GM18861 (cell line): ENCODE results near the gene CERS6.
"Not testable (repeated sequence)": the region's sequence is repeated elsewhere in the genome, so short reads cannot be mapped to it uniquely, and the experiment has no call there.

Experiments used
- ATAC-seq: cut with Tn5 transposase; IDR thresholded peaks from one replicate; pipeline ENCODE4 v1.9.1; 2021; ENCODE audit not compliant: unreplicated experiment

Gene CERS6

DNA sequence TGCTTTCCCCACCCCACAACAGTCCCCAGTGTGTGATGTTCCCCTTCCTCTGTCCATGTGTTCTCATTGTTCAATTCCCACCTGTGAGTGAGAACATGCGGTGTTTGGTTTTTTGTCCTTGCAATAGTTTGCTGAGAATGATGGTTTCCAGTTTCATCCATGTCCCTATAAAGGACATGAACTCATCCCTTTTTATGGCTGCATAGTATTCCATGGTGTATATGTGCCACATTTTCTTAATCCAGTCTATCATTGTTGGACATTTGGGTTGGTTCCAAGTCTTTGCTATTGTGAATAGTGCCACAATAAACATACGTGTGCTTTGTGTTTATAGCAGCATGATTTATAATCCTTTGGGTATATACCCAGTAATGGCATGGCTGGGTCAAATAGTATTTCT, 335.1 kb downstream of the CERS6 start:
- not testable (repeated sequence) for ATAC-seq

DNA sequence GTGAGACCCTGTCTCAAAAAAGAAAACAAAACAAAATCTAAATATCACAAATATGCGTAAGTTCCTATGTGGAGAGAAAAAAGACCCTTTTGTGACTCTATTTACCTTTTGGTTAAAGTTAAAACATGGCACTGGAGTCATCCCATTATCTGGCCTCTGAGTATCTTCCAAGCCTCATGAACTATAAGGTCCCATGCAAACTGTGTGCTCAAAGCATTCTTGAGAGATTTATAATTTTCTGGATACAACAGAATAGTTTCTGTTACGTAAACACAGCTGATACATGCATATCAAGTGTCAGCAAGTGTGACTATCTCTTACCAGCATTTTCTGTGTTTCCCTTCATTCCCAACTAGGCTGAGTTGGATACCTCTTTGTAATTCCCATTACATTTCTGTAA, 337.5 kb downstream of the CERS6 start:
- ATAC-seq, result no peak

DNA sequence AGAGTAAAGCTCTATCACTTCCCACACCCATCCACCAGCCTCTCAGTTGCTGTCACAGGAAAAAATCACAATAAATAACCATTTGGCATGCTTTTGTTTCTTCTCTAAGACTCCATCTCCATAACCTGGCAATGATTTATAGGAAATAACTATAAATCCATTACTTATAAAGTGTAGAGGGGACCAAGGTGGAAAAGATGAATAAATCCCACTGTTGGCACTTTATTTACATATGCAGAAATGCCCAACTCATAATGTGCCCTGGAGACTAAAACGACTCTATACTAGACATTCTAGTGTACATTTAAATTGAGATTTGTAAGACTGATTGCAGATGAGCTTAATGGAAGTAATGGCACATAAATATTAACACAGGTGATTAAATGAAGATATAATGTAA, 338.9 kb downstream of the CERS6 start:
- no peak for ATAC-seq

DNA sequence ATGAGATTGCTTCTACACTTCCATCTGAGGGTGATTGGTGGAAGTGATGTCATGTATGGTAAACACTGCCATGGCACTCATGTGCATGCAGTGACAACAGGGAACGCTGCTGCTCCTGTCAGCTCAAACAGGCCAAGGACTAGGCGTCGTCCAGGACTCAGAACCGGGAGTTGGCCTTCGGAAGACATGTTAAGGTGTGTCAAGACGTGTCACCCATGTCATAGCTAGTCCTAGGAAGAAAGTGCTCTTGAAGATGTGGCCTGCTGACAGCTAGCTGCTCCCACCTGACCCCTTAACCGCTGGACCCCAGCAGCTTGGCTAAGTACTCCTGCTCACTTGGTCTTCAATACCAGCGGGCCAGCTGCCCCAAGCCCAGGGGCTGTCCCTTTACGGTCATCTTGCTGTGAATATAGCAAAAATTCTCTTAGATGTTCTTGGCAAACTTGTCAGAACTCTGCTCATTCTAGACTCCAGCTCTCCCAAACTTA, 340.1 kb downstream of the CERS6 start:
- no peak for ATAC-seq

DNA sequence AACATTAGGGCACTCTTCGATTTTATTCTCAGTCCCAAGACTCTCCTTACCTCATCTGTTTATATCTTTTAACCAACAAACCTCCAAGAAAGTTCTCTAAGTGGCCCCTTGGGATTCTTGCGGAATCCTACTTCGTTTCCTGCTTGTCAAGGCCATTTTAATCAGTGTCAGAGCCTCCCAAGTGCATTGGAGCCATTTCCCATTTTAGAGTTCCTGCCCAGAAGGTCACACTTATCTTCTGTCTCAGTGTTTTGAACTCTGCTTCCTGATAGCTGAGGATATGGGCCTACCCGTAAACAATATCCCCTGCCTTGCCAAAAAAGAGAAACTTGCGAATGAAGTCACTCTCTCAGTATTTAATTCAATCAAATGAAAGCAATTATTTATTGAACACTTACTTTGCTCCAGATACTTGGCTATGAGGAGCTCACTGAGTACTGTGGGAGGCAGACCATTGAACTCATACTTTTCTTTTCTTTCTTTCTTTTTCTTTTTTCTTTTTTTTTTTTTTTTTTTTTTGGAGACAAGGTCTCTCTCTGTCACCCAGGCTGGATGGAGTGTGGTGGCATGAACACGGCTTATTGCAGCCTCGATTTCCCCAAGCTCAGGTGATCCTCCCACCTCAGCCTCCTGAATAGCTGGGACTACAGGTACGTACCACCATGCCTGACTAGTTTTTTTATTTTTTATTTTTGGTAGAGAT, 340.7 kb downstream of the CERS6 start:
- no peak for ATAC-seq

DNA sequence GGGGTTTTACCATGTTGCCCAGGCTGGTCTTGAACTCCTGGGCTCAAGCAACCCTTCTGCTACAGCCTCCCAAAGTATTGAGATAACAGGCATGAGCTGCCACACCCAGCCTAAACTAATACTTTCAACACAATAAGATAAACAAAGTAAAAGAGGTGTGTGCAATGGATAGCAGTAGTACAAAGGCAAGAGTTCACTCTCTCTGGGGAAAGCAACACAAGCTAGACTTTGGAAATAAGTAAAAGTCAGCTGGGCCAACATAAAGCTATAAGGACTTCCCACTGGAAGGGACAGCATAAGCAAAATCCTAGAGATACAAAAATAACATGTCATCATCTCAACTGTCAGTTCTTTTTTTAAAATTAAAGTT, 341.2 kb downstream of the CERS6 start:
- no peak for ATAC-seq

DNA sequence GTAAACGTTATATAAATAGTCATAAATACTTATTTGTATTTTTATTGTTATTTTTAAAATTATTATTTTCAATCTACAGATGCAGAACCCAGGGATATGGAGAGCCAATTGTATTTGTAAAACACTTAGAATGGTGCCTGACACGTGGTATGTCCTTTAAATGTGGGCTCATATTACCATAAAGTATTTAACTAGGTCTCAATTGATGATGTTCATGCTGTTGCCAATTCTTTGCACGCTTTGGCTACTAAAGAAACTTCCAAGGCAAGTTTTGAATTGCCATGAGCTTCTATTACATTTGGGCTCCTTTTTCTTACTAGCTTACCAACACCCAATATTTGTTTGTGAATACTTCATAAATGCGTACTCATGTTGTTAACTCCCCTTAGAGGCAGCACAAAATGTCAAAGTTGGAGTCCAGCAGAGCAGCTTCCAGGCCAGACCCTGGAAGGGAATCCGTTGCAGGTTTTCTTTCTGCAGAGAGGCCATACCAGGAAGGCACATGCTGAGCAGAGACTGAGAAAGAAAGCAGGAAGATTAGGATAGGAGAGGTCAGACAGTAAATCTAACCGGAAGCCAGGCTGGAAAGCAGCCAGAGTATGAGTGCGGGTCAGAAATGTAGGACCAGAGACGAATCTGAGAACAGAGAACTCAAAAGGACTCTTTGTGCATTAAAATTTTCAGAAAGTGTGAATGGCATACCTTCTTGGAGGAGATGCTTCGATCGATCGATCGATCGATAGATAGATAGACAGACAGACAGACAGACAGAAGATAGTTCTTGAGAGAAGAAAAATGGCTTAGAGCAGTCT, 342.2 kb downstream of the CERS6 start:
- no peak for ATAC-seq

DNA sequence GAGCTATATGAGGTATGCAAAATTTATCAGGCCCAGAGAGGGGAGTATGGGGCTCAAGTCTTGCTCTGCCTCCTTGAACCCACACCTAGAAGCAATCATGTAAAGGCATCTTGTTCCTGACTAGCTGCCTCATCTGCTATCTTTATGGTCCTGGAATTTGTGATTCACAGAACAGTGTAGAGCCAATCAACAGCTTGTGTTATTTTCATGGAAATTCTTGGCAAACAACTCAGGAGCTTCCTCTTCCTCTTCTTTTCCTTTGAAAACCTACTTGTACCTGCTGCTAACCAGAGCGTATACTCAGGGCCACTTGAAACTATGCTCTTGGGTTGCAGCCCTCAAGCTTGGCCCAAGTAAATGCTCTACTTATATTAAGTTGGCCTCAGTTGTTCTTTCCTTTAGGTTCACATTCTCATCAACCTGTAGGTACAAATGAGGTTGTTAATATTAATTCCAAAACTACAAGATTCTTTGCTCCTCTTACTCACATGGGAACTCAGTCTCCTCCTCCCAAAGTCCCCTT, 342.9 kb downstream of the CERS6 start:
- no peak for ATAC-seq

DNA sequence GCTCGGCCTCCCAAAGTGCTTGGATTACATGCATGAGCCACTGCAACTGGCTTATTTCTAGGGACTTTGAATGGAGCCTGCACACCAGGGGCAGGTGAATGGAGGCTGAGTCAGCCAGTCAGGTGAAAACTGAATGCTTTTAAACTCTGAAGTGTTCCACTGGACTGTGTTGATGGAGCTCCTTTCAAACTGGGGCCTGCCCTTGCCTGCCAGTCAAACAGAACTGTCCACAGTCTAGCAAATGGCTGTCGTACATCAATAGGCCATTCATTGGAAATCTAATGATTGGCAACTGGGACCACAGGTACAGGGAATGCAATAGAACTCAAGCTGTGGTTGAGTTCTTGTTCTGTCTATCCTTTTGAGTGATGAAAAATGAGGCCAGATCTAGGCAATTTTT, 345.4 kb downstream of the CERS6 start:
- no peak for ATAC-seq

DNA sequence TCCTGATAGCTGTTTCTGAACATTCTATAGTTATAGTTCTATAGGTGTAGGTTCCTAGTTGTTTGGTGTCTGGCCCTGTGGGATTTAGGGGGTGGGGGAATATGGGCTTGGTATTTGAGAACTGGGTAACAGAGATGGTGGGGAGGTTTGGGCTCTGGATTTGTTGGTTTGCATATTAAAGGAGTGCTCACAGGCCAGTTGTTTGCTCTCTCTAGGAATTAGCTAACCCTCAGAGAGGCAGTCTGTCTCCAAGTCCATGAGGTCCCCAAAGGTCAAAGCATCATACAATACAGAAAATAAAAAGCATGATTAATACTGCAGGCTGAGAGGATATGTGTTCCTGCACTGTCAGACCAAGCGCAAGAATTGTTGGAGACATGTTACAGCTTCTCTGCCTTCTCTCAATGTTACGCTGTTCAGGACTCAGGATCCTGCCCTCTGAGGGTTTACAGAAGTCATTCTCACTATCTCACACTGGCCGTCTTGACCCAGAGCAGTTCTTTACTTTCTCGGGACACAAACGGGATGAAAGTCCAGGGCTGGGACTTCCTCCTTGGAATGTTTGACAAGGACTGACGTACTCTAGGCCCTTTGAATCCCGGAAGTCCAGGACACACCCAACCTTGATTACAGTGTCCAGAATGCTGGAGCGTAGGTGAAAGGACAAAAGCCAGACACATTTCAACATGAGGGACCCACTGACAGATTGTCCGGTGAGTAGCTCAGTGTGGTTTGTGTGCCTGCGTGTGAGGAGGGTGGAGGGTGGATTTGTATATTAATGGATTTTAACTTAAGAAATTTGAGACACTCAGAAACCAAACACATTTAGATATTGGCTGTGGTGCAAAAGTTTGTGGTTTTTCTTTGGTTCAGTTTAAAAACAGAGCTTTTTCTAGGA, 346.1 kb downstream of the CERS6 start, which contains the start of gene NOSTRIN:
TSS of gene NOSTRIN (plus strand) at position 677 of the 898 bp plus-strand sequence. CDS start at position 687, 10 bp downstream.
- ATAC-seq, result no peak

DNA sequence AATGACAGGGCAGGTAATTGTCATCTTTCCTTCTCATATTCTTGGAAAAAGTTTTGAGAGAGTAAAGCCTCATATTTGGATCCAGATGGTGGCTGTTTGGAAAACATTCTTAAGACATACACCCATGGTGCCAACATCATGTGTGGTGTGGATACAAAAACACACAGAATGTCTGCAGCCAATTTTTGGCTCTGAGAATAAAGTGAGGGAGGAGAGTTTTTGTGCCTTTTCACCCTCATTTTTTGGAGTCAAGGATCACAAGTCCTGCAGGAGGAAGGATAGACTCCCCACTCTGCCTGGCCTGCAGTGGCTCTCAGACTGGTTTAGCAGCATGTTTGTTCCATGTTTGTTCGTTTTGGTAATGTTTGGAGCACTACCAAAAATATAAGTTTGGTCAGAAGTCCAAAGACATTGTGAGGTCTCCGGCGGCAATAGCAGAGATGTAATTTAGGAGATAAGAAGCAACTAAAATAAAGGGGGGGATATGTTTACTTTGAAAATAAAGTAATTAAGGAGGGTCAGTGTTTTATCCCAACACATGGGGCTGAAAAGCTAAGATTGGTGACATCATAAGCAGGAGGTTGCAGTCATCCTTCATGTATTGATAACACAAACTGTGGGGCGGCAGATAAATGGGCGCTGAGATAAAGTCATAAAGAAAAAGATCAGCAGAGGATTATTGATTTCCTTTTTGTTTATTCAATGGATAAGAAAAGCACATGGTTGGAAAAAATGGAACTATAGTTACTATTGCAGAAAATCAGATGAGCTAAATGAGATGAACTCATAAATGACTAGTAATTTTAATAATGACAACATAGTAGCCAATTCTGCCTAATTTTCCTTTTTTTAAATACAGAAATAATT, 347.0 kb downstream of the CERS6 start:
- ATAC-seq, result no peak

DNA sequence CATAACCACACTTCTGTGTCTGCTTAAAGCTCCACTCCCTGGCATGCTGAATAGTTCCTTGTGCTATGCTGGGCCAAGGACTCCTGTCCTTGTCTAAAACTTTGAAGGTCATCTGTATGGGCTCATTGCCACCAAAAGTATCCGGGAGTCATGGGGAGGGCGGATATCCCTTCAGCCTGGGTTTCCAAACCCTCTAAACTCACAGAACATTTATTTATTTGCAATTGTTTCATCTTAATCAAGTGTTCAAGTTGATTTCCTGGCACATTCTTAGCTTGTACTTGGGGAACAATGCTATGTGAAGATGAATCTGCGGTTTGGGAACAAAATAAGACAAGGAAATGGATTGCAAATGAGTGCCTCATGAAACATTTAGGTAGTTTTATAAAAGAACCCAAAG, 348.1 kb downstream of the CERS6 start:
- ATAC-seq, result no peak

DNA sequence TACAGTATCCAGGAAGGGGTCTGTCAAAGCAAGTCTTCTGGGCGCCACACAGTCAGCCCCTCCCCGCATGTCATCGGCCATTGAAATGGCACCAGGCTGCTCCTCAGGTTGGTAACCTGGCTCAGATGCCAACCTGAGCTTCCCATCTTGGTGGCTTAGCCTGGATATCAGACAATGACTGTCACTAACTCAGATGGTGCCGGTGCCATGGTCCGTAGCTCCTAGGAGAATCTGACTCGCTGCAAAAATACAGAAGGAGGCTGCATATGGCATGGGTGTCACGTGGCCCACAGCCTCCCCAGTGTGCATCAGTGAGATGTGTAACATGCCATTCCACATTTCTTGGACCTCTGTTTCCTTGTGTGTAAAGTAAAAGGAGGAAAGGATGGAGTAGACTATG, 349.5 kb downstream of the CERS6 start:
- ATAC-seq, result no peak

DNA sequence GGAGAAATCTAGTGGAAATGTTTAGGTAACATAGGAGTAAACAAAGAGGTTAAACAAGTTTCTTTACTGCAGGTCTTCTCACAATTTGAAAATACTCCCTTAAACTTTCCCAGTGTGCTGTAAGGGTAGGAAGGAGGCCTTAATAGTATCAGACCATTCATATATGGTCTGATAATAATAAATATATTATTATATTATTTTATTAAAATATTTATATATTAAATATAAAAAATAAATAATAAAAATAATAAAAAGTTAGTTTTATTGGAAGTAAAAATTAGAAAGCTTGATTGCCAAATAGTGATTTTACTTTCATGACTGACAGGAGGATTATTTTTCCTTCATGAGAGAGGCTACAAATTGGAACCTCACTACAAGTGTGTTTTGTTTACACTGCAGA, 353.5 kb downstream of the CERS6 start:
- no peak for ATAC-seq

DNA sequence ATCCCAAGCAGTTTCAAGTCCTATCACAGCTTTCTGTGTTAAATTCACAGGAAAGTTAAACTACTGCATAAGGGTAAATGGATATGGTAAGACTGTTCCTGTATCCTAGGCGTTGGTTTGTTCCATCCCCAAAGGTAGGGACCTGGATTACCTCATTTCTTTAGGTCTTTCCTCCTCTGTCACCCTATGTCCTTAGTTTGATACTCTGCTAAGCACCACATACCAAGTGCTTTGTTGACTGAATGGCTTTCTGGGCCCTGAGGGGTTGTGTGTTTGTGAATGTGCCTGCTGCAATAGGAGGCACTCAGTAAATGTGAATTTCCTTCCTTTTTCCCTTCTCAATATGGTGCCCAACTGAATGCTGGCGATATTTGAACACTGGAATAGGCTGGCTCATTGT, 354.2 kb downstream of the CERS6 start:
- ATAC-seq, result no peak

DNA sequence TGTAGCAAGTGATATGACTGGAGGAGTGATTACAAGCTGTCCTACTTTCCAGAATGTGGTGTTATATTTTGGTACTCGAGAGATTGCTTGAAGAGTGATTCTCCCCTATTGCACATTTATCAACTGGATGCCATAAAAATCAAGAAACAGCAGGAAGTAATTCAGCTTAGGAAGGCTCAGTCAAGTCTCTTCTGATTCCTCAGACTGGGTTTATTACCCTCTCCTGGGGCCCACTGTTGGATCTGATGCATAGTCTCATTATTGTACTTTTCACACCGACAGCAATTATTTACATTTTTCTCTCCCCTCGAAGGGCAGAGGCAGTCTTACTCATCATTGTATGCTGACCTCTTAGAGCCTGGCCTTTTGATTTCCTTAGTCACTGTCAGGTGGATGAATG, 355.6 kb downstream of the CERS6 start:
- ATAC-seq, result no peak

DNA sequence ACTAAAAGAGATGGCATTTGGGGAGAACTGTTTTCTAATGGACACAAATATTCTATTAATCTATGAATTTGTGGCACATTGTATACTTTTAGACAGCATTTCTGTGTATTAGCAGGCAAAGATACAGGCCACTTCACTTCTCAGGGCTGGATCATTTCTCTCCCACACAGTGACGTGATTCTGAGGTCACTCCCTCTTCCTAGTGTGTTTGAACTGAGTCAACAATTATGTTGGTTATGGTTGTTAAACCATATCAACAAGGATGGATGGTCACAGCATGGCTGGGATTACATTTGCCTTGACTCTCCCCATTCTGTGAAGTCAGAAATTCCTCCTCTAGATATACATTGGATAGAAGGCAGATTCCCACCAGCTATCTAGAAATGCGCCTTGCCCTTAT, 358.0 kb downstream of the CERS6 start:
- no peak for ATAC-seq

DNA sequence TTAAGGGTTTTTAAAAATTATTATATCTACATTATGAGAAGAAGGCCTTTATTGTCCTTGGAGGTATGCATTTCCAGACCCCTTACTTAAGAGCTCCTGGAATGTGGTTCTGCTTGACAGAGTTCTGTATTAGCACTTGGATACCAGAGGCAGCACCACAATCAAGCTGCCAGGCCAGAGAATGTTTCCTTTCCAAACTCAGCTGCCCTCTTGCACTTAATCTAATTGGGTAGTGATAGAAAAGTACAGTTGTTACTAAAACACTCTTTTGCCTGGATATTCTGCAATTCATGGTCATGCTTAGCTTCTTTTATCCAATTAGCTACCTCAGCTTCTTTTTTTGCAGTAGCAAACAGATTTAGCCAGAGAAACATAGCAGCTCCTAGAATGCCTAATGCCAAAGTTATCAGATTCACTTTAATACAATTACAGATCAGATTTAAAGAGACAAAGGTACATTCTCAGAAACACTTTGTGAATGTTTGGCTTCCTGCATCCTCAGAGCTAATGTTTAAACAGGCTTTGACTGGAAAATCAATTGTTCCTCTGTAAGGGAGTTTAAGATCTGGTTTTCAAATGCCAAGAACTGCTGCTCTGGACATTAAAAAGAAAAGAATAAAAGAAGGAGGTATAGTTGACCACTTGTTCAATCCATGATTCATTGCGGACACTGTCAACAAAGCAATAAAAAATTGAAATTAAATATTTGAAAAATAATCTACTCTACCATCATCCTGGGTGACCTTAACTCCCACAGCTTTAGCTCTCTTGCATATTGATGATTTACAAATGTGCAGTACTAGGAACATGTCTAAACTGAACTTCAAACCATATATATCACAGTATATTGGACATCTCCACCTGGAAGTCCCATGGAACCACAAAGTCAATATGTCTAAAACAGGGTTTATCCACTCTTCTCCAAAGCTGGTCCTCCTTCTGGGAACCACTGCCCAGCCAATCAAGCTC, 359.2 kb downstream of the CERS6 start:
- ATAC-seq, result no peak

DNA sequence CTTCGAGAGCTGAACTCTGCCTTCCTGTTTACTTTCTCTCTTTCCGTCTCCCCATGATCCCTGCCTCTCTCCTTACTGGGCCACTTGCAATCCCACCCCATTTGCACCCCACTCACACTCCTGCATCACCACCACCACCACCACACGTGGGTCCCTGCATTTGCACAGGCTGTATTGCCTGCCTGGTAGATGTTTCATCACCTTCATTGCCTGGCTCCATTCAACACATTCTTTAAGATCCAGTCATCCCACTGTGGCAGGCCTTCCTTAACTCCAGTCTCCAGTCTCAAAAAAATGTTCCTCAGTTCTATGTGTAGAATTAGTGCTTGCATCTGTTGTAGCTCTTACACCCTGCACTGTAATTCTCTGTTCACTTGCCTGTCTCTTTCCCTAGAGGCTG, 360.3 kb downstream of the CERS6 start:
- ATAC-seq, result no peak
